HTR-8/SVneo (cell line): ENCODE results near the gene ANKRD18B.
A peak's percentile ranks its signal among the peaks of the same experiment; 100 is the strongest.
"Not testable (repeated sequence)": the region's sequence is repeated elsewhere in the genome, so short reads cannot be mapped to it uniquely, and the experiment has no call there.

Source experiments
- DNase-seq: peaks from one replicate; pipeline ENCODE4 v3.0.0; 2011; ENCODE audit warnings: low spot score, mixed read lengths; ENCODE audit not compliant: insufficient read length
- FAIRE-seq: peaks from 2 replicates; lab custom pipeline; 2011; peaks lifted over from hg19 to GRCh38; lab: Jason Lieb, UNC

Gene ANKRD18B

DNA sequence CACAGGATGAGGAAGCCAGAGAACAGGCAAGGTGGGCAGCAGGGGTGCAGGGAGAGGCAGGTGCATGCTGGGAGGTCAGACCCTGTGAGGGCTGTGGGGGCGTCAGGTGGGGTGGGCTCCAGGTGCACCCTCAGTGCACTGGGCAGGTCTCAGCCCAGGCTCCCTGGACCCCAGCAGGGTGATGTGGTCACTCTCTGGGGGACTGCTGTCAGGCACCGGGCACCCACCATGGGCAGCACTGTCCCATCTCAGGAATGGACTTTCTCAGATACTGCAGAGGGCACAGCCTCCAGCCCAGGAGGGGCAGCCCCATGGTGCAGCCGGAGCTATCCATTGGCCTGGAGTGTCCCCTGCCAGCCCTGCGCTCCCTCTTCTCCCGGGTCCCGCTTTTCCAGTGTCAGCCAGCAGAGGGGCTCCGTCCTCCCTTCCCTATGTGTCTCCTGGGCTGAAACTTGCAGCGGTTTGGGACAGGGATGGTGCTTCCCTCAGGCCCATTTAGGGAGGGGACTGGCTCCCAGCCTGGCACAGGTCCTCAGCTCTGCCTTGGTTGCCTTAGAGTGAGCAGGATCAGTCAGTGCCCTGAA lies 74.8 kb downstream of the ANKRD18B start:
- not testable (repeated sequence) for DNase-seq, FAIRE-seq

DNA sequence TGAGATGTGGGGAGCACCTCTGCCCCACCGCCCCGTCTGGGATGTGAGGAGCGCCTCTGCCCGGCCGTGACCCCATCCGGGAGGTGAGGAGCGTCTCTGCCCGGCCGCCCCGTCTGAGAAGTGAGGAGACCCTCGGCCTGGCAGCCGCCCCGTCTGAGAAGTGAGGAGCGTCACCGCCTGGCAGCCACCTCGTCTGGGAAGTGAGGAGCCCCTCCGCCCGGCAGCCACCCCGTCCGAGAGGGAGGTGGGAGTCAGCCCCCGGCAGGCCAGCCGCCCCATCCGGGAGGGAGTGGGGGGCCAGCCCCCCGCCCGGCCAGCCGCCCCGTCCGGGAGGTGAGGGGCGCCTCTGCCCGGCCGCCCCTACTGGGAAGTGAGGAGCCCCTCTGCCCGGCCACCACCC lies 76.9 kb downstream of the ANKRD18B start:
- DNase-seq, FAIRE-seq: not testable (repeated sequence)

DNA sequence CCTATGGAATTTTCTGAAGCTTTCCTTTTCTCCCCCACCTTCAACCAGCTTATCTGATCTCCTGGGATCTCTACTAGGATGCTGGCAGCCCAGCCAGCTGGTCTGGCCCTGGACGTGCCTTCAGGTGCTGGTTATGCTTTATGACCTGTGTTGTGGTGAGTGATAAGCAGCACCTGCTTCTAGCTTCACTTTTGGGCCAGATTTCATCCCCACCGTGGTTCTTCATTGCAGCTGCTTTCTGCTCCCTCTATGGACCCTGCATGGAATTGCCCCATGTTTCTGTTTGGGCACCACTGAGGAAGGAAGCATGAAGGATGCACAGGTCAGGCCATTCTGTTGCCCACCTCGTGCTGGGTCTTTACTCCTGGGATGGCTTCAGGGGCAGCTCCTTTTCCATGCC lies 80.2 kb downstream of the ANKRD18B start:
- not testable (repeated sequence) for FAIRE-seq
- peak; percentile 15 for DNase-seq

DNA sequence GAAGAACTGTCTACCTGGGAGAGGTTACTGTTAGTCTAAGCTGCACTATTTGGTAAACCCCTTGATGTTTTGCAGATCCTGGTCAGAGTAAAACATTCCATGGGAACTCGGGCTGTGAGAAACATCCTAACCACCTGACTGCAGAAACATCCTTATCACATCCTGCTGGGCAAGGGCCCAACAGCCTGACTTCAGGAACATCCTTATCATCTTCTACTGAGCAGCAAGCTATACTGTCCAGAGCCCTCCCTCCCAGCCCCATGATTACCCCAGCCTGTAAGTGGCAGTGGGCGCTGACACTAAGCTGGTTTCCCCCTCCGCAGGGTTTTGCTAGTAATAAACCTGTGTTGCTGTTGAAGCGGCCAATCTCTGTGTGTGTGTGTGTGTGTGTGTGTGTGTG lies 80.9 kb downstream of the ANKRD18B start:
- not testable (repeated sequence) for FAIRE-seq

DNA sequence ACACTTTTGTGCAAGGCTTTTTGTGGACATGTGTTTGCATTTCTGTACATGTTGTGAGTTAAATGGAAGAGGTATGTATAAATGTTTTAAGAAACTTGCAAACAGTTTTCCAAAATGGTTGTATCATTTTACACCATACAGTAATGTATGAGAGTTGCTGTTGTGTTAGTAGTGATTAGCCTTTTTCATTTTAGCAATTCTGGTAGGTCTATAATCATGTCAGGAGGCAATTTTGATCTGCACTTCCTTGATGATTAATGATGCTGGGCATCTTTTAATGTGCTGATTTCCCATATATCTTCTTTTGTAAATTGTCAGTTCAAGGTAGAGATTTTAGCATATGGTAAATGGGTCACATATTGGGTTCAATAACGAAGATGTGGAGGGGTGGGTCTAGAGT lies 87.3 kb downstream of the ANKRD18B start:
- no peak for FAIRE-seq
- DNase-seq: no peak

More for the DNA sequence above, 80.9 kb downstream of the ANKRD18B start:
- DNase-seq: not testable (repeated sequence)

GRCh38 chr9:33612410-33612809 lies 88.4 kb downstream of the ANKRD18B start:
- not testable (repeated sequence) for DNase-seq, FAIRE-seq

DNA sequence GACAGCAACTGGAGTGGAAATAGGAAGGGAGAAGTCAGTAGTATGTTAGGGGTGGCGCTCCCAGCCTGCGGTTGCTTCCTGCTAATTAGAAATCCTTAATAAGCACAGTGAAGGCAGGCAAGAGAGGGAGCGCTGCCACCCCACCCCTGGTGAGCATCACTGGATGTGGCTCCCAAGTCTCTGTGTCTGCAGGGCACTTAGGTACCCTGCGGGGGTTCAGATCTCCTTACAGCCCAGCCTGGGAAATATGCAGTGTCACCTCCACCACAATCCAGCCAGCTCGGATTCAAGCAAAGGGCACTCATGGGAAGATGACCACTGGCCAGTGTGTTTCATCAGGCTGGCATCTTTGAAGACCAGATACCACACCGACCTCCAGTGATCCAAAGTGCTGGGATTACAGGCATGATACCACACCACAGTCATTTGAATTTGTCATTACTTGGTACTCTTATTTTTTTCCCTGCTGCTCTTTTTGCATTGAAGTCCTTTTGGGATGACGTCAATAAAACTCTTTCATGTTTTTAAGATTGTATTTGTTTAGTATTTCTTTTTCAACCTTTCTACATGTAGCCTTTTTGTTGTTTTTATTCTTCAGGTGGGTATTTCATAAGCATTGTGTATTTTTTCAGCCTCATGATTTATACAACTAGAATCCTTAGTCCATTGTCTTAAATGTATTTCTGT lies 90.1 kb downstream of the ANKRD18B start:
- DNase-seq (no peak), FAIRE-seq (no peak)

GRCh38 chr9:33618370-33618769 lies 94.3 kb downstream of the ANKRD18B start:
- not testable (repeated sequence) for DNase-seq, FAIRE-seq

DNA sequence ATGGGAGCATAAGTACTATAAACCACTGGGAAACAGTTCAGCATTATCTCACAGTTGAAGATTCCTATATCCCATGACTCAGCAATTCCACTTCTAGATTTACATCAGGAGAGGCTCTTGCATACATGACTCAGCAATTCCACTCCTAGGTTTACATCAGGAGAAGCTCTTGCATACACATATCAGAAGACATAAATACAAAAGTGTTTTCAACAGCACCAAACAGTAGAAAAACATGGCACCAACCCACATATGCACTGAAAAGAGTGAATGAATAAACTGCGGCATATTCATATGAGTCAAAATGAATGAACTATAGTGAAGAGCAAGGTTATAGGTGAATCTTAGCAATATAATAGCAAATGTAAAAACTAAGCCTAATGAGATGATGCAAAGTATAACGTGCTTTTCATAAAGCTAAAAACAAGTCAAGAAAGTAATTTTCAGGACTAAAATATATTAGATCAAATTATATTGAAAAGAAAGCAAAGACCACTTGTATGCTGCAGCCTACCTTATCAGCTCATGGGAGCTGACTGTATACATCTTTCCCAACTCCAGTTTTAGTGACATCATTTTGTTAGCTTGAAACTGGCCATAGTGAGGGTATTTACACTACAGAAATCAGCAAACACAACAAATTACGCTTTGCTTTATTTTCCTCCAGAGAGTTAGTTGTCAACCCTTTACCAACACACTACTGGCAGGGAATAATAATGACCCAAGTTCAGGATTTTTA lies 95.8 kb downstream of the ANKRD18B start:
- peak; percentile 8 for DNase-seq
- no peak for FAIRE-seq

DNA sequence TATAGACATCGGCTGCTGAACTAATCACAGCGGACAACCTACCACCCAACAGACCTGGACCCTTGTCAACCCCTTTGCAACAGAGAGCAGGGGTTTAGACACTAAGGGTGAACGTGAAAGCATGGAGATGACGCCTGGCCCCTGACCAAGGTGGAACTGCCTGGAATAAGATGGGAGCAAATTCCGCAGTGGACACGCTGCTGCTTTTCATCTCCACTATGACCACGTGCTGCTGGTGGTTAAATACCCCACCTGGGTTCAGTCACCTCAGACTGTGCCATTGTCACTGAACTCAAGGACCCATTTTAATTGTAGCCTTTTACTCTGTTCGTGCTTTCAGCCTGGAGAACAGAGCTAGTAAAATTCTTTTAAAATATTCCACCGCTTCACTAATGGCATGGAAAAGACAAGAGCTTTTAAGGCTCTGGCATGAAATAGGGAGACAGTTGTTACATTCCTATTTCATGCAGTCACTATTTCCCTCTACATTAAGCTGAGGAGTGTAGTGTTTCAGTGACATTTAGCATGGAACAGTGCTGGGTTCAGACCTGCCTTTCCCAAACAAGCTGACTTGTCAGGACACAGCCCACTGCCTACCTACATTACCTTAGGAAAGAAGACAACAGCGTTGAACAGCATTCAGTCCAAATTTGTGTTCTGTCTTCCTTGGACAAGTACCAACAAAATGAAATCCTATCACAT lies 96.8 kb downstream of the ANKRD18B start:
- DNase-seq (peak; percentile 62), FAIRE-seq (no peak)
